ENCODE results near the gene WDR6.

GRCh38 chr3:49027634-49028033, 20.4 kb downstream of the WDR6 start:
- TF ChIP-seq CTCF (conservative IDR thresholded peaks at IDR 0.05; ENCODE audit: low read length) (no peak), EZH2phosphoT487 (IDR thresholded peaks at IDR 0.05; ENCODE audit: borderline replicate concordance, low read depth, low read length) (no peak)

Measured in OCI-LY7 (cell line).